HepG2 (cell line): ENCODE data around the gene LRRC25. TPM values are rescaled to one million over a fixed set of nuclear protein-coding genes. Genes with fewer than 3 reads are reported as not detected.

ENCODE experiments used
- ATF7-NPFF ChIP-seq: sonication (generic); formaldehyde crosslinking; IDR thresholded peaks from 2 replicates; pipeline ENCODE4 v1.8.1; 2023; ENCODE audit warnings: mild to moderate bottlenecking, low read depth, missing genetic modification reagents, moderate library complexity
- FIP1L1 ChIP-seq: fragments of 200-400 bp; formaldehyde crosslinking; IDR thresholded peaks from 2 replicates; pipeline ENCODE4 v1.6.1; 2018; ENCODE audit warnings: low read depth, mild to moderate bottlenecking, low read length, moderate library complexity, borderline replicate concordance; ENCODE audit not compliant: insufficient read depth
- HMGXB3 ChIP-seq: sonication (generic); formaldehyde crosslinking; IDR thresholded peaks from 2 replicates; pipeline ENCODE4 v1.4.0; 2020; ENCODE audit warnings: missing genetic modification reagents, borderline replicate concordance
- HOXA5 ChIP-seq: sonication (generic); formaldehyde crosslinking; IDR thresholded peaks from 2 replicates; pipeline ENCODE4 v1.4.0; 2020; ENCODE audit warnings: missing genetic modification reagents
- MTA3 ChIP-seq: sonication (generic); formaldehyde crosslinking; IDR thresholded peaks from 2 replicates; pipeline ENCODE4 v1.4.0; 2020; ENCODE audit warnings: missing genetic modification reagents
- PATZ1 ChIP-seq: sonication (generic); formaldehyde crosslinking; IDR thresholded peaks from 2 replicates; pipeline ENCODE4 v1.4.0; 2020; ENCODE audit warnings: missing genetic modification reagents
- POGK ChIP-seq: sonication (generic); formaldehyde crosslinking; conservative IDR thresholded peaks from 2 replicates; pipeline ENCODE4 v1.8.0; 2022; ENCODE audit warnings: mild to moderate bottlenecking, moderate library complexity, missing genetic modification reagents
- TFDP2 ChIP-seq: sonication (generic); formaldehyde crosslinking; IDR thresholded peaks from 2 replicates; pipeline ENCODE4 v1.4.0; 2020; ENCODE audit warnings: missing genetic modification reagents
- UBTF ChIP-seq: sonication (generic); formaldehyde crosslinking; IDR thresholded peaks from 2 replicates; pipeline ENCODE4 v1.4.0; 2020; ENCODE audit warnings: mild to moderate bottlenecking, missing genetic modification reagents
- ZNF605 ChIP-seq: sonication (generic); formaldehyde crosslinking; IDR thresholded peaks from 2 replicates; pipeline ENCODE4 v1.8.0; 2022; ENCODE audit warnings: mild to moderate bottlenecking, missing genetic modification reagents
- ZNF740 ChIP-seq: sonication (generic); formaldehyde crosslinking; IDR thresholded peaks from 2 replicates; pipeline ENCODE4 v1.4.0; 2020; ENCODE audit warnings: missing genetic modification reagents
- ZNF780A ChIP-seq: sonication (generic); formaldehyde crosslinking; IDR thresholded peaks from 2 replicates; pipeline ENCODE4 v1.8.0; 2022; ENCODE audit warnings: mild to moderate bottlenecking, missing genetic modification reagents, moderate library complexity
- ZNF781 ChIP-seq: sonication (generic); formaldehyde crosslinking; IDR thresholded peaks from 2 replicates; pipeline ENCODE4 v1.5.1; 2020; ENCODE audit warnings: borderline replicate concordance, mild to moderate bottlenecking, missing genetic modification reagents; ENCODE audit errors: not compliant biosample characterization
- ZSCAN30 ChIP-seq: sonication (generic); formaldehyde crosslinking; IDR thresholded peaks from 2 replicates; pipeline ENCODE4 v1.5.0; 2020; ENCODE audit warnings: mild to moderate bottlenecking, missing genetic modification reagents
- polyA plus RNA-seq, 8 experiments: library from polyadenylated mRNA; depleted of rRNA in 3 of 8; stranded (reverse) in 7 of 8; unstranded in 1 of 8; fragments of >200 nt; fragmentation: Illumina TruSeq in 4 of 8; extraction: Trizol in 4 of 8; gene quantifications; 2 replicates each; pipeline versions ENCODE4 v1.2.1 to v1.2.3, GENCODE V29; 2011 to 2016; ENCODE audit warnings: low read depth in 4 of 8, missing spikeins in 1 of 8, mixed read lengths in 1 of 8; ENCODE audit not compliant: insufficient read depth in 1 of 8
- total RNA-seq, 5 experiments: library from RNA; depleted of rRNA; stranded (reverse); fragments of >200 nt; fragmentation: Illumina TruSeq; extraction: Trizol; gene quantifications; 2 replicates each; pipeline ENCODE4 v1.2.3, GENCODE V29; 2016; ENCODE audit warnings: low read depth in 1 of 5

The LRRC25 gene
- total and polyA plus RNA-seq, 2 of the 13 experiments (the other 11 are each of a cell fraction or from before 2014, with no cell fraction given) = 0.13 to 0.53 TPM

- TF ChIP-seq FIP1L1 (0 out of 2 replicates have a peak, but pooled peaks have one; percentile 49), MTA3 (CRISPR knock-in tag) (no peak), HMGXB3 (CRISPR knock-in tag) (peak; percentile 89; the same call in 1 of the 2 replicates), ATF7-NPFF (CRISPR knock-in tag) (peak; percentile 72; the same call in 1 of the 2 replicates), PATZ1 (CRISPR knock-in tag) (peak; percentile 98), ZSCAN30 (CRISPR knock-in tag) (no peak), UBTF (CRISPR knock-in tag) (peak; percentile 83), ZNF740 (CRISPR knock-in tag) (no peak; the same call in 1 of the 2 replicates), HOXA5 (CRISPR knock-in tag) (peak; percentile 73), ZNF780A (CRISPR knock-in tag) (peak; percentile 90), ZNF781 (peak; percentile 45), ZNF605 (peak; percentile 70; the same call in 1 of the 2 replicates), POGK (CRISPR knock-in tag) (peak; percentile 81; the same call in 1 of the 2 replicates), TFDP2 (CRISPR knock-in tag) (peak; percentile 63; the same call in 1 of the 2 replicates)
These were observed 17.3 kb downstream of the LRRC25 start (continued) for GRCh38 chr19:18379803-18380747.
